ENCODE data around the gene GALNT18. TPM values are rescaled to one million over a fixed set of nuclear protein-coding genes. Genes with fewer than 3 reads are reported as not detected.

GALNT18 gene
- total and polyA plus RNA-seq, 2 of the 4 experiments (the other 2 are of a cell fraction) = 9.5 to 11.3 TPM

GRCh38 chr11:11456866-11457265 lies 164.9 kb downstream of the GALNT18 start:
- BruUV-seq (replicated peaks) = no TSS peak
- Histone ChIP-seq H3K18ac (ENCODE audit: low read depth, low read length) (no peak overlapping the region), H4K91ac (ENCODE audit: insufficient read depth, low read depth, low read length) (no peak overlapping the region), H3K9me1 (ENCODE audit: insufficient read depth, low read length) (no peaks in the 10 kb centered on the region; the same call in 1 of the 2 replicates), H2AK9ac (replicated peaks; ENCODE audit: low read depth, low read length, poor library complexity) (no peak overlapping the region), H3K23ac (ENCODE audit: low read depth, low read length) (no peak overlapping the region), H3K27me3 (ENCODE audit: control insufficient read depth, insufficient read depth, low read length) (peaks cover 11% of the 10 kb centered on the region), H3K4ac (ENCODE audit: low read depth, low read length) (no peak overlapping the region), H2AK5ac (ENCODE audit: low read depth, low read length) (no peak overlapping the region), H2BK5ac (ENCODE audit: low read depth, low read length, poor library complexity, severe bottlenecking) (no peak overlapping the region), H3K9me3 (ENCODE audit: control insufficient read depth, insufficient read depth, low read length) (peaks cover 2% of the 10 kb centered on the region; the same call in 1 of the 2 replicates), H4K5ac (ENCODE audit: low read depth, low read length) (no peak overlapping the region), H3K56ac (ENCODE audit: extremely low read depth, insufficient read depth, low read length) (no peak overlapping the region), H2BK120ac (ENCODE audit: low read depth, low read length) (no peak overlapping the region), H4K8ac (ENCODE audit: low read depth in 2 of 2, low read length in 2 of 2) (no peak overlapping the region), H4K20me1 (ENCODE audit: insufficient read depth, low read length) (no peaks in the 10 kb centered on the region), H2BK20ac (ENCODE audit: low read depth, low read length) (no peak overlapping the region), H3K27ac (ENCODE audit: insufficient read depth, low read length) (no peak overlapping the region), H3K4me3 (ENCODE audit: insufficient read depth, low read depth, low read length) (no peak overlapping the region), H3K79me1 (ENCODE audit: low read depth in 1 of 2, low read length in 2 of 2) (no peaks in the 10 kb centered on the region), H3K14ac (replicated peaks; ENCODE audit: low read depth, low read length) (no peak overlapping the region), H2AFZ (replicated peaks; ENCODE audit: low read length, poor library complexity) (no peak overlapping the region), H3K9ac (ENCODE audit: low read depth, low read length) (no peak overlapping the region), H2BK15ac (ENCODE audit: low read depth, low read length) (no peak overlapping the region), H3K4me1 (ENCODE audit: control insufficient read depth, insufficient read depth, low read length) (peaks cover 5% of the 10 kb centered on the region; the same call in 1 of the 2 replicates), H3K36me3 (ENCODE audit: control insufficient read depth, insufficient read depth, low read length) (no peaks in the 10 kb centered on the region), H3K4me2 (ENCODE audit: low read depth, low read length) (no peak overlapping the region)
- CTCF ChIA-PET = no interaction called here
- DNase-seq (no peak), ATAC-seq (ENCODE audit: low read depth) (no peak)
- POLR2A ChIA-PET (ENCODE audit: unreplicated experiment) = no interaction called here
- in situ Hi-C loops (cut with MboI; ENCODE audit: low sequenced_read_pairs) (no loop called here), dilution Hi-C loops (cut with HindIII; ENCODE audit: low sequenced_read_pairs, unreplicated experiment) (no loop called here), intact Hi-C loops (cut with micrococcal nuclease) (no loop called here)
- 80% methylated on average over 1 of the region's 3 CpGs; no CpG with 5 or more reads in 1 of the 2 experiments for WGBS, 2 experiments (ENCODE audit: extremely low coverage in 2 of 2, insufficient read length in 1 of 2)
- TF ChIP-seq BHLHE40 (IDR thresholded peaks at IDR 0.05; ENCODE audit: low read depth, low read length) (no peak), MXI1 (IDR thresholded peaks at IDR 0.05; ENCODE audit: borderline replicate concordance, low read depth, low read length) (no peak), RAD21 (IDR thresholded peaks at IDR 0.05; ENCODE audit: low read length) (no peak), CEBPB (IDR thresholded peaks at IDR 0.05; ENCODE audit: low read depth, low read length) (no peak), MAFK (IDR thresholded peaks at IDR 0.05; ENCODE audit: low read depth, low read length) (no peak), RFX5 (IDR thresholded peaks at IDR 0.05; ENCODE audit: low read depth, low read length) (no peak), POLR2A (IDR thresholded peaks at IDR 0.05; ENCODE audit: low read depth, low read length) (no peak), MAZ (IDR thresholded peaks at IDR 0.05; ENCODE audit: borderline replicate concordance, low read depth, low read length) (no peak), SMC3 (IDR thresholded peaks at IDR 0.05; ENCODE audit: low read depth, low read length) (no peak), CTCF (conservative IDR thresholded peaks at IDR 0.05; ENCODE audit: low read depth, low read length) (no peak), NFE2L2 (IDR thresholded peaks at IDR 0.05; ENCODE audit: low read depth, low read length) (no peak), RCOR1 (IDR thresholded peaks at IDR 0.05; ENCODE audit: insufficient replicate concordance, low read length) (no peak), CHD1 (IDR thresholded peaks at IDR 0.05; ENCODE audit: low read depth, low read length) (no peak), FOS (IDR thresholded peaks at IDR 0.05; ENCODE audit: low read depth, low read length) (no peak)
- TF ChIP-seq, protein P1, sequence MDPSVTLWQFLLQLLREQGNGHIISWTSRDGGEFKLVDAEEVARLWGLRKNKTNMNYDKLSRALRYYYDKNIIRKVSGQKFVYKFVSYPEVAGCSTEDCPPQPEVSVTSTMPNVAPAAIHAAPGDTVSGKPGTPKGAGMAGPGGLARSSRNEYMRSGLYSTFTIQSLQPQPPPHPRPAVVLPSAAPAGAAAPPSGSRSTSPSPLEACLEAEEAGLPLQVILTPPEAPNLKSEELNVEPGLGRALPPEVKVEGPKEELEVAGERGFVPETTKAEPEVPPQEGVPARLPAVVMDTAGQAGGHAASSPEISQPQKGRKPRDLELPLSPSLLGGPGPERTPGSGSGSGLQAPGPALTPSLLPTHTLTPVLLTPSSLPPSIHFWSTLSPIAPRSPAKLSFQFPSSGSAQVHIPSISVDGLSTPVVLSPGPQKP (IDR thresholded peaks at IDR 0.05; ENCODE audit: borderline replicate concordance, low read depth, low read length) = no peak
- TF ChIP-seq, protein P2, sequence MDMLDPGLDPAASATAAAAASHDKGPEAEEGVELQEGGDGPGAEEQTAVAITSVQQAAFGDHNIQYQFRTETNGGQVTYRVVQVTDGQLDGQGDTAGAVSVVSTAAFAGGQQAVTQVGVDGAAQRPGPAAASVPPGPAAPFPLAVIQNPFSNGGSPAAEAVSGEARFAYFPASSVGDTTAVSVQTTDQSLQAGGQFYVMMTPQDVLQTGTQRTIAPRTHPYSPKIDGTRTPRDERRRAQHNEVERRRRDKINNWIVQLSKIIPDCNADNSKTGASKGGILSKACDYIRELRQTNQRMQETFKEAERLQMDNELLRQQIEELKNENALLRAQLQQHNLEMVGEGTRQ (IDR thresholded peaks at IDR 0.05; ENCODE audit: low read depth, low read length) = no peak

Measured in IMR-90 (cell line).